Esophagus squamous epithelium (tissue), 4 donors: Measurements from ENCODE around the gene PRIM2.

Experiments used
- CTCF ChIP-seq, 6 experiments: fragments of 450-650 bp in 4 of 6; fragments of 200-600 bp in 2 of 6; sonication (generic) in 2 of 6; IDR thresholded peaks; one replicate each; pipeline ENCODE4 v1.5.1; 2016 to 2019; ENCODE audit warnings: antibody characterized with exemption in 6 of 6, mild to moderate bottlenecking in 4 of 6, moderate library complexity in 4 of 6
- POLR2A ChIP-seq, 4 donors: fragments of 450-650 bp; IDR thresholded peaks; one replicate each; pipeline ENCODE4 v1.6.1; 2017; ENCODE audit warnings: antibody characterized with exemption in 4 of 4, mild to moderate bottlenecking in 4 of 4, moderate library complexity in 3 of 4

GRCh38 chr6:57294862-57295445, 22.5 kb upstream of the PRIM2 start:
- TF ChIP-seq CTCF (IDR thresholded peaks at IDR 0.05) (no peak), POLR2A (IDR thresholded peaks at IDR 0.05) (no peak)
